K562 (cell line): ENCODE results near the gene HOXA1. TPM values are rescaled to one million over a fixed set of nuclear protein-coding genes. Genes with fewer than 3 reads are reported as not detected.

ENCODE experiments used
- ATAC-seq: fragments of 200-7000 bp; cut with Tn5 transposase; 3 replicates; pipeline ENCODE4 v1.9.1; 2020; ENCODE audit warnings: moderate library complexity
- BruUV-seq: library from RNA; stranded (reverse); fragments of 400-500 nt; replicated peaks from 2 replicates; lab custom pipeline; 2021; lab: Mats Ljungman, UMichigan
- CTCF ChIA-PET: fragments of 300-600 bp; formaldehyde crosslinking; extraction: SDS; loops from one replicate; lab custom pipeline; 2021; ENCODE audit warnings: low intra/inter-chr PET ratio; lab: Yijun Ruan, JAX
- POLR2A ChIA-PET: fragments of 300-600, 350-650 bp; sonication (Branson Sonifier 250); formaldehyde crosslinking; extraction: SDS; loops from one replicate; lab custom pipeline; 2021; ENCODE audit warnings: antibody characterized with exemption, inconsistent platforms; lab: Yijun Ruan, JAX
- DNase-seq, 4 experiments: peaks; one replicate each; pipeline versions ENCODE4 v3.0.0 to v3.0.0-alpha.2; 2011 to 2018; ENCODE audit warnings: low spot score in 3 of 4, mixed read lengths in 3 of 4; ENCODE audit errors: extremely low read depth in 1 of 4
- FAIRE-seq: peaks from 2 replicates; lab custom pipeline; 2011; peaks lifted over from hg19 to GRCh38; lab: Jason Lieb, UNC
- H2AFZ ChIP-seq: 2 replicates; pipeline ENCODE4 v1.6.0; 2011; ENCODE audit warnings: low read depth, low read length, control low read depth, inconsistent platforms
- H3K27ac ChIP-seq: fragments of 200-600 bp; 3 replicates; pipeline ENCODE4 v1.8.0; 2011; ENCODE audit warnings: low read depth, mild to moderate bottlenecking, control low read depth, inconsistent platforms, low read length, moderate library complexity, mixed read lengths; ENCODE audit errors: extremely low read depth
- H3K27me3 ChIP-seq, 2 experiments: fragments of 300-600 bp in 1 of 2; 2 replicates in 1 of 2; 3 replicates in 1 of 2; pipeline versions ENCODE4 v1.6.0 to v1.8.0; 2011; ENCODE audit warnings: inconsistent platforms in 2 of 2, low read length in 2 of 2, mild to moderate bottlenecking in 1 of 2, mixed read lengths in 1 of 2, moderate library complexity in 1 of 2; ENCODE audit not compliant: control insufficient read depth in 2 of 2, insufficient read depth in 2 of 2
- H3K36me3 ChIP-seq: fragments of 300-600 bp; 3 replicates; pipeline ENCODE4 v1.8.0; 2011; ENCODE audit warnings: mild to moderate bottlenecking, low read length, inconsistent platforms; ENCODE audit not compliant: control insufficient read depth, insufficient read depth
- H3K4me1 ChIP-seq, 2 experiments: fragments of 200-600 bp in 1 of 2; replicated peaks in 1 of 2; 2 replicates in 1 of 2; 3 replicates in 1 of 2; pipeline versions ENCODE4 v1.5.1 to v1.8.0; 2011; ENCODE audit warnings: inconsistent platforms in 2 of 2, low read length in 2 of 2, mild to moderate bottlenecking in 1 of 2, mixed read lengths in 1 of 2, moderate library complexity in 1 of 2; ENCODE audit not compliant: control insufficient read depth in 2 of 2, insufficient read depth in 2 of 2
- H3K4me2 ChIP-seq: 2 replicates; pipeline ENCODE4 v1.6.1; 2011; ENCODE audit warnings: low read length, control low read depth, inconsistent platforms, mixed read lengths; ENCODE audit not compliant: insufficient read depth
- H3K4me3 ChIP-seq: fragments of 200-600 bp; sonication (generic), shearing (Covaris generic); 2 replicates; pipeline ENCODE4 v1.5.1; 2016; ENCODE audit warnings: control low read depth, inconsistent platforms
- H3K79me2 ChIP-seq: fragments of 200-600 bp; 3 replicates; pipeline ENCODE4 v1.8.0; 2011; ENCODE audit warnings: low read length, inconsistent platforms; ENCODE audit not compliant: control insufficient read depth, insufficient read depth
- H3K9ac ChIP-seq, 2 experiments: 2 replicates each; pipeline versions ENCODE4 v1.6.0 to v1.6.1; 2011; ENCODE audit warnings: low read depth in 2 of 2, low read length in 2 of 2, control low read depth in 1 of 2, inconsistent platforms in 1 of 2, mild to moderate bottlenecking in 1 of 2, mixed read lengths in 1 of 2; ENCODE audit not compliant: insufficient read depth in 1 of 2
- H3K9me1 ChIP-seq: one replicate; pipeline ENCODE4 v1.6.0; 2011; ENCODE audit warnings: inconsistent platforms, mild to moderate bottlenecking, low read length, moderate library complexity; ENCODE audit not compliant: control insufficient read depth, insufficient read depth
- H3K9me3 ChIP-seq: replicated peaks from 2 replicates; pipeline ENCODE4 v1.5.1; 2011; ENCODE audit warnings: low read depth, low read length, inconsistent platforms; ENCODE audit not compliant: control insufficient read depth, insufficient read depth
- H4K20me1 ChIP-seq: replicated peaks from 2 replicates; pipeline ENCODE4 v1.6.1; 2011; ENCODE audit warnings: low read length, inconsistent platforms, mixed read lengths; ENCODE audit not compliant: control insufficient read depth, insufficient read depth
- ARID1B ChIP-seq: fragments of 450-650 bp; IDR thresholded peaks from 2 replicates; pipeline ENCODE4 v1.6.1; 2016; ENCODE audit warnings: antibody characterized with exemption, mild to moderate bottlenecking, inconsistent platforms
- ASH1L ChIP-seq: fragments of 450-650 bp; IDR thresholded peaks from 2 replicates; pipeline ENCODE4 v1.6.1; 2018; ENCODE audit warnings: borderline replicate concordance, mild to moderate bottlenecking, low read depth; ENCODE audit not compliant: partially characterized antibody
- CREM ChIP-seq: IDR thresholded peaks from 2 replicates; pipeline ENCODE4 v1.6.1; 2014; ENCODE audit warnings: antibody characterized with exemption, low read depth
- MAFG ChIP-seq: fragments of 450-650 bp; conservative IDR thresholded peaks from 2 replicates; pipeline ENCODE4 v1.6.1; 2016; ENCODE audit warnings: missing genetic modification characterization, missing compliant biosample characterization
- PCBP2 ChIP-seq: fragments of 200-400 bp; formaldehyde crosslinking; IDR thresholded peaks from 2 replicates; pipeline ENCODE4 v1.6.1; 2018; ENCODE audit warnings: low read length, low read depth, mild to moderate bottlenecking, moderate library complexity; ENCODE audit not compliant: poor library complexity, severe bottlenecking
- RAD51 ChIP-seq: fragments of 450-650 bp; IDR thresholded peaks from 2 replicates; pipeline ENCODE4 v1.7.1; 2016; ENCODE audit warnings: low read depth, mild to moderate bottlenecking, borderline replicate concordance
- SLC30A9 ChIP-seq: fragments of 250-450 bp; sonication (Bioruptor Pico); IDR thresholded peaks from 2 replicates; pipeline ENCODE4 v1.8.0; 2022; ENCODE audit warnings: mild to moderate bottlenecking, moderate library complexity
- SMC3 ChIP-seq: conservative IDR thresholded peaks from 2 replicates; pipeline ENCODE4 v1.6.1; 2011; ENCODE audit warnings: low read depth, low read length, improper control_type of control experiment; ENCODE audit not compliant: insufficient read depth
- ZNF384 ChIP-seq: IDR thresholded peaks from 2 replicates; pipeline ENCODE4 v1.6.1; 2012; ENCODE audit warnings: low read depth, low read length, improper control_type of control experiment
- ZNF707 ChIP-seq: fragments of 250-450 bp; sonication (Bioruptor Pico); conservative IDR thresholded peaks from 2 replicates; pipeline ENCODE4 v1.8.0; 2022; ENCODE audit warnings: inconsistent platforms, mild to moderate bottlenecking, moderate library complexity
- WGBS: fragments of 100-300 bp; shearing (Covaris generic); methylation state at CpG from one replicate; pipeline ENCODE4 v1.1.6; 2016; ENCODE audit warnings: low coverage, mixed read lengths; ENCODE audit not compliant: insufficient coverage; ENCODE audit errors: missing lambda C conversion rate; 5-methylcytosine and 5-hydroxymethylcytosine counted together
- in situ Hi-C: fragments of 300-500 bp; cut with MboI; formaldehyde crosslinking; loops from 4 replicates; pipeline ENCODE4 v1.15.0; 2018; ENCODE audit warnings: inconsistent platforms, mixed read lengths
- intact Hi-C: fragments of 100-400 bp; cut with micrococcal nuclease; formaldehyde crosslinking; loops from 2 replicates; pipeline ENCODE4 v1.14.2; 2022
- polyA plus RNA-seq, 8 experiments: library from polyadenylated mRNA; depleted of rRNA in 4 of 8; stranded (reverse) in 5 of 8; unstranded in 3 of 8; fragments of >200 nt; fragmentation: Nextera tagmentation in 2 of 8; fragmentation: Illumina TruSeq in 1 of 8; extraction: Ambion mirVana in 2 of 8; extraction: Trizol in 1 of 8; gene quantifications; 2 replicates each; pipeline versions ENCODE4 v1.2.1 to v1.2.3, GENCODE V29; 2011 to 2014; ENCODE audit warnings: inconsistent platforms in 1 of 8, missing spikeins in 1 of 8
- total RNA-seq, 7 experiments: library from RNA; depleted of rRNA in 6 of 7; stranded (reverse); fragments of >200 nt in 6 of 7; fragmentation: Illumina TruSeq in 2 of 7; extraction: Trizol in 2 of 7; gene quantifications; 2 replicates each; pipeline versions ENCODE4 v1.2.1 to v1.2.3, GENCODE V29; 2011 to 2021; ENCODE audit warnings: low replicate concordance in 1 of 7
- TF ChIP-seq, protein P1 (sequence below), 2 experiments: fragments of 150-350 bp in 1 of 2; IDR thresholded peaks; 2 replicates each; pipeline ENCODE4 v1.6.1; 2012 to 2016; ENCODE audit warnings: low read depth in 2 of 2, low read length in 2 of 2, mild to moderate bottlenecking in 1 of 2, moderate library complexity in 1 of 2
- TF ChIP-seq, protein P2 (sequence below): IDR thresholded peaks from 3 replicates; pipeline ENCODE4 v1.6.1; 2011; ENCODE audit warnings: borderline replicate concordance, mild to moderate bottlenecking; ENCODE audit not compliant: insufficient read length, insufficient read depth
- TF ChIP-seq, protein P3 (sequence below): fragments of 450-650 bp; formaldehyde crosslinking; IDR thresholded peaks from 2 replicates; pipeline ENCODE4 v1.4.0; 2020; ENCODE audit warnings: mild to moderate bottlenecking, moderate library complexity

HOXA1 gene
- total and polyA plus RNA-seq, 9 of the 15 experiments (the other 6 are each of a cell fraction or from before 2014, with no cell fraction given): 0.03 to 0.63 (median 0.09) TPM; not detected in 4

DNA sequence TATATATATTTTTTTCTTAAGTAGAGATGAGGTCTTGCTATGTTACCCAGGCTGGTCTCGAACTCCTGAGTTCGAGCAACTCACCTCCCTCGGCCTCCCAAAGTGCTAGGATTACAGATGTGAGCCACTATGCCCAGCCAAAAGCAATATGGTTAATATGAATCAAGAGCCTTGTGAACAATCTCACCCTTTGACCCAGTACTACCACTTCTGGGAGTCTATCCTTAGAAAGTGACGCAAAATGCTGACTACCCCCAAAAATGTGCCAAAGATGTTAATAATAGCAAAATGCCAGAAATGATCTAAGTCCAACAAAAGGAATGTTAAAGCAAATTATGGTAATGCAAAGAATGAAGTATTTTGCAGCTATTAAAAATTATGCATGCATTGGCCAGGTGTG is 44.3 kb downstream of the HOXA1 start (continued):
- TF ChIP-seq, protein P1, sequence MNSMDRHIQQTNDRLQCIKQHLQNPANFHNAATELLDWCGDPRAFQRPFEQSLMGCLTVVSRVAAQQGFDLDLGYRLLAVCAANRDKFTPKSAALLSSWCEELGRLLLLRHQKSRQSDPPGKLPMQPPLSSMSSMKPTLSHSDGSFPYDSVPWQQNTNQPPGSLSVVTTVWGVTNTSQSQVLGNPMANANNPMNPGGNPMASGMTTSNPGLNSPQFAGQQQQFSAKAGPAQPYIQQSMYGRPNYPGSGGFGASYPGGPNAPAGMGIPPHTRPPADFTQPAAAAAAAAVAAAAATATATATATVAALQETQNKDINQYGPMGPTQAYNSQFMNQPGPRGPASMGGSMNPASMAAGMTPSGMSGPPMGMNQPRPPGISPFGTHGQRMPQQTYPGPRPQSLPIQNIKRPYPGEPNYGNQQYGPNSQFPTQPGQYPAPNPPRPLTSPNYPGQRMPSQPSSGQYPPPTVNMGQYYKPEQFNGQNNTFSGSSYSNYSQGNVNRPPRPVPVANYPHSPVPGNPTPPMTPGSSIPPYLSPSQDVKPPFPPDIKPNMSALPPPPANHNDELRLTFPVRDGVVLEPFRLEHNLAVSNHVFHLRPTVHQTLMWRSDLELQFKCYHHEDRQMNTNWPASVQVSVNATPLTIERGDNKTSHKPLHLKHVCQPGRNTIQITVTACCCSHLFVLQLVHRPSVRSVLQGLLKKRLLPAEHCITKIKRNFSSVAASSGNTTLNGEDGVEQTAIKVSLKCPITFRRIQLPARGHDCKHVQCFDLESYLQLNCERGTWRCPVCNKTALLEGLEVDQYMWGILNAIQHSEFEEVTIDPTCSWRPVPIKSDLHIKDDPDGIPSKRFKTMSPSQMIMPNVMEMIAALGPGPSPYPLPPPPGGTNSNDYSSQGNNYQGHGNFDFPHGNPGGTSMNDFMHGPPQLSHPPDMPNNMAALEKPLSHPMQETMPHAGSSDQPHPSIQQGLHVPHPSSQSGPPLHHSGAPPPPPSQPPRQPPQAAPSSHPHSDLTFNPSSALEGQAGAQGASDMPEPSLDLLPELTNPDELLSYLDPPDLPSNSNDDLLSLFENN (IDR thresholded peaks at IDR 0.05; ENCODE audit: low read depth in 2 of 2, low read length in 2 of 2): no peak

DNA sequence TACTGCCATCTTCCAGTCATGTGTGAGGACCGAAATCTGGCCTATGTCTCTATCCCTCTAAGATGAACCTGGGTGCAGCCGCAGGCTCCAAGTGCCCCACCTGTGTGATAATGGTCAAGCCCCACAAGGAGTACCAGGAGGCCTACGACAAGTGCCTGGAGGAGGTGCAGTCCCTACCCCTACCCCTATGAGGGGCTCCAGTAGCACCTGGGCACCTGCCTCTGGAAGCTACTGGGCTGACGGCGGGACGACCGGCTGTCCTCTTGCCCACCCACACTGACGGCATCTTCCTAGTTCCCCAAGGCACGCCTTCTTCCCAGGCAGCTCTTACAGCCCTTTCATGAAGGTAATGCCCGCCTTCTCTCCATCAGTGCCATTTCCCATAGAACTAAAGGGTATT is 47.4 kb downstream of the HOXA1 start:
- H3K4me2 ChIP-seq: no peak overlapping the region
- H3K9ac ChIP-seq: no peak overlapping the region
- POLR2A ChIA-PET: interaction anchor here (0.7 to 0.8 kb wide), 2 partner anchors 23 to 287 kb away, joined by 3 read pairs; no protein-coding TSS in a partner anchor
- DNase-seq (no peak), FAIRE-seq (no peak), ATAC-seq (no peak)
- BruUV-seq: no TSS peak
- in situ Hi-C loops: no loop called here
- H3K4me3 ChIP-seq: no peak overlapping the region
- H3K9me1 ChIP-seq: no peaks in the 10 kb centered on the region
- 6% methylated on average over 10 of the region's 10 CpGs for WGBS
- H3K27ac ChIP-seq: no peak overlapping the region
- peaks cover 0 to 6% of the 10 kb centered on the region in 2 experiments; a peak in 2 of 5 replicates for H3K27me3 ChIP-seq
- no peaks in the 10 kb centered on the region for H3K4me1 ChIP-seq
- no peak overlapping the region for H2AFZ ChIP-seq
- H3K36me3 ChIP-seq: no peaks in the 10 kb centered on the region
- no peaks in the 10 kb centered on the region for H3K9me3 ChIP-seq
- CTCF ChIA-PET: no interaction called here
- no peaks in the 10 kb centered on the region for H3K79me2 ChIP-seq
- no peaks in the 10 kb centered on the region for H4K20me1 ChIP-seq
- intact Hi-C loops: no loop called here
- TF ChIP-seq SMC3: no peak
- no peak for TF ChIP-seq PCBP2
- no peak for TF ChIP-seq ASH1L
- no peak for TF ChIP-seq SLC30A9
- TF ChIP-seq, protein P2, sequence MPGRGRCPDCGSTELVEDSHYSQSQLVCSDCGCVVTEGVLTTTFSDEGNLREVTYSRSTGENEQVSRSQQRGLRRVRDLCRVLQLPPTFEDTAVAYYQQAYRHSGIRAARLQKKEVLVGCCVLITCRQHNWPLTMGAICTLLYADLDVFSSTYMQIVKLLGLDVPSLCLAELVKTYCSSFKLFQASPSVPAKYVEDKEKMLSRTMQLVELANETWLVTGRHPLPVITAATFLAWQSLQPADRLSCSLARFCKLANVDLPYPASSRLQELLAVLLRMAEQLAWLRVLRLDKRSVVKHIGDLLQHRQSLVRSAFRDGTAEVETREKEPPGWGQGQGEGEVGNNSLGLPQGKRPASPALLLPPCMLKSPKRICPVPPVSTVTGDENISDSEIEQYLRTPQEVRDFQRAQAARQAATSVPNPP: no peak
- TF ChIP-seq RAD51: no peak
- TF ChIP-seq ARID1B: no peak
- TF ChIP-seq MAFG (tag): no peak
- TF ChIP-seq ZNF707 (CRISPR knock-in tag): no peak
- TF ChIP-seq, protein P3, sequence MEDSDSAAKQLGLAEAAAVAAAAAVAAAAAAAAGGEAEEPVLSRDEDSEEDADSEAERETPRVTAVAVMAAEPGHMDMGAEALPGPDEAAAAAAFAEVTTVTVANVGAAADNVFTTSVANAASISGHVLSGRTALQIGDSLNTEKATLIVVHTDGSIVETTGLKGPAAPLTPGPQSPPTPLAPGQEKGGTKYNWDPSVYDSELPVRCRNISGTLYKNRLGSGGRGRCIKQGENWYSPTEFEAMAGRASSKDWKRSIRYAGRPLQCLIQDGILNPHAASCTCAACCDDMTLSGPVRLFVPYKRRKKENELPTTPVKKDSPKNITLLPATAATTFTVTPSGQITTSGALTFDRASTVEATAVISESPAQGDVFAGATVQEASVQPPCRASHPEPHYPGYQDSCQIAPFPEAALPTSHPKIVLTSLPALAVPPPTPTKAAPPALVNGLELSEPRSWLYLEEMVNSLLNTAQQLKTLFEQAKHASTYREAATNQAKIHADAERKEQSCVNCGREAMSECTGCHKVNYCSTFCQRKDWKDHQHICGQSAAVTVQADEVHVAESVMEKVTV (CRISPR knock-in tag): no peak
- no peak for TF ChIP-seq CREM
- TF ChIP-seq ZNF384: no peak
